Measurements from ENCODE around the gene ZNF444.

DNA sequence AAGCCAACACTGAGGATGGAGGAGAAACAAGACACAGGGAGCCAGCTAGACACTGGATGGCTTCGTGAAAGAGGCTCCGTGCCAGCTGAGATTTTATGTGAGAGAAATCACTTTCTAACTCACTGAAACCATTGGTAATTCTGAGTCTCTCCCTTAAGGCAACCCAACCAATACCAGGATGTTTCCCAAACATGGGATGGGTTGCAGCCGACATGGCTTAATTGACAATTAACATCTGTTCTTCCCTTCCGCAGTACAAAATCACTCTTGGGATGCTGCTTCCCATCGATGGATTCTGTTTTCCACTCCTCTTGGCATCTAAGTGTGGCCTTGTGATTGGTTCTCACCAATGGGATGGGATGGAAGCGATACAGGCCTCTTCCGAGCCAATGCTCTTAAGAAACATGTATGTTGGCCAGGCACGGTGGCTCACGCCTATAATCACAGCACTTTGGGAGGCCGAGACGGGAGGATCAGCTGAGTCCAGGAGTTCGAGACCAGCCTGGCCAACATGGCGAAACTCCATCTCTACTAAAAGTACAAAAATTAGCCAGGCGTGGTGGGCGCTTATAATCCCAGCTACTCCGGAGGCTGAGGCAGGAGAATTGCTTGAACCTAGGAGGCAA is 17.7 kb upstream of the ZNF444 start:
- TF ChIP-seq, protein P1, sequence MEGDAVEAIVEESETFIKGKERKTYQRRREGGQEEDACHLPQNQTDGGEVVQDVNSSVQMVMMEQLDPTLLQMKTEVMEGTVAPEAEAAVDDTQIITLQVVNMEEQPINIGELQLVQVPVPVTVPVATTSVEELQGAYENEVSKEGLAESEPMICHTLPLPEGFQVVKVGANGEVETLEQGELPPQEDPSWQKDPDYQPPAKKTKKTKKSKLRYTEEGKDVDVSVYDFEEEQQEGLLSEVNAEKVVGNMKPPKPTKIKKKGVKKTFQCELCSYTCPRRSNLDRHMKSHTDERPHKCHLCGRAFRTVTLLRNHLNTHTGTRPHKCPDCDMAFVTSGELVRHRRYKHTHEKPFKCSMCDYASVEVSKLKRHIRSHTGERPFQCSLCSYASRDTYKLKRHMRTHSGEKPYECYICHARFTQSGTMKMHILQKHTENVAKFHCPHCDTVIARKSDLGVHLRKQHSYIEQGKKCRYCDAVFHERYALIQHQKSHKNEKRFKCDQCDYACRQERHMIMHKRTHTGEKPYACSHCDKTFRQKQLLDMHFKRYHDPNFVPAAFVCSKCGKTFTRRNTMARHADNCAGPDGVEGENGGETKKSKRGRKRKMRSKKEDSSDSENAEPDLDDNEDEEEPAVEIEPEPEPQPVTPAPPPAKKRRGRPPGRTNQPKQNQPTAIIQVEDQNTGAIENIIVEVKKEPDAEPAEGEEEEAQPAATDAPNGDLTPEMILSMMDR (conservative IDR thresholded peaks at IDR 0.05; ENCODE audit: low read length), result no peak
- no peak for TF ChIP-seq EZH2phosphoT487 (IDR thresholded peaks at IDR 0.05; ENCODE audit: borderline replicate concordance)
